HCT116 (cell line): Measurements from ENCODE around the gene ARHGEF37. TPM values are rescaled to one million over a fixed set of nuclear protein-coding genes. Genes with fewer than 3 reads are reported as not detected.
A peak's percentile ranks its signal among the peaks of the same experiment; 100 is the strongest.

Source experiments
- ATAC-seq: fragments of 200-7000 bp; cut with Tn5 transposase; 2 replicates; pipeline ENCODE4 v1.9.1; 2020; ENCODE audit warnings: mild to moderate bottlenecking, moderate library complexity
- BruUV-seq: library from RNA; stranded (reverse); fragments of 400-500 nt; replicated peaks from 2 replicates; lab custom pipeline; 2021; lab: Mats Ljungman, UMichigan
- CTCF ChIA-PET: fragments of 300-600 bp; sonication (Branson Sonifier 250); formaldehyde crosslinking; loops from one replicate; lab custom pipeline; 2021; ENCODE audit warnings: antibody characterized with exemption; lab: Charles Lee
- POLR2A ChIA-PET: fragments of 300-600, 350-600 bp; sonication (Branson Sonifier 250); formaldehyde crosslinking; loops from one replicate; lab custom pipeline; 2021; ENCODE audit warnings: antibody characterized with exemption; lab: Charles Lee
- RAD21 ChIA-PET, 2 experiments: fragments of 300-600 bp; sonication (Branson Sonifier 250); formaldehyde crosslinking; loops; one replicate each; lab custom pipeline; 2023; ENCODE audit warnings: low total read pairs in 2 of 2; ENCODE audit not compliant: uncharacterized antibody in 2 of 2, unreplicated experiment in 2 of 2, low non-redundant PET in 1 of 2; lab: Charles Lee
- DNase-seq: peaks from one replicate; pipeline ENCODE4 v3.0.0-alpha.2; 2010; ENCODE audit warnings: low read depth, low spot score
- H2AFZ ChIP-seq: fragments of 200-600 bp; shearing (Covaris generic), sonication (generic); 2 replicates; pipeline ENCODE4 v1.6.1; 2017; ENCODE audit warnings: low read depth, mixed run types, mixed read lengths, antibody characterized with exemption, low read length; ENCODE audit not compliant: poor library complexity, severe bottlenecking
- H3K27ac ChIP-seq: 2 replicates; pipeline ENCODE4 v1.5.1; 2012; ENCODE audit warnings: low read depth, low read length
- H3K27me3 ChIP-seq: fragments of 200-600 bp; sonication (generic); 2 replicates; pipeline ENCODE4 v1.6.1; 2016; ENCODE audit warnings: mixed run types, low read length, mixed read lengths; ENCODE audit not compliant: insufficient read depth
- H3K36me3 ChIP-seq, 2 experiments: fragments of 200-500 bp in 1 of 2; fragments of 200-600 bp in 1 of 2; sonication (Bioruptor generic) in 1 of 2; sonication (generic) in 1 of 2; 2 replicates each; pipeline versions ENCODE4 v1.5.1 to v1.6.1; 2014 to 2016; ENCODE audit warnings: low read length in 2 of 2, inconsistent platforms in 1 of 2, mixed read lengths in 1 of 2, mixed run types in 1 of 2; ENCODE audit not compliant: insufficient read depth in 2 of 2, control insufficient read depth in 1 of 2
- H3K4me1 ChIP-seq, 2 experiments: fragments of 200-600 bp in 1 of 2; sonication (generic) in 1 of 2; 2 replicates each; pipeline versions ENCODE4 v1.5.1 to v1.6.1; 2012 to 2017; ENCODE audit warnings: low read length in 2 of 2, inconsistent platforms in 1 of 2, mild to moderate bottlenecking in 1 of 2, mixed read lengths in 1 of 2, mixed run types in 1 of 2, moderate library complexity in 1 of 2; ENCODE audit not compliant: insufficient read depth in 2 of 2, control insufficient read depth in 1 of 2
- H3K4me2 ChIP-seq: fragments of 200-600 bp; sonication (generic); 2 replicates; pipeline ENCODE4 v1.6.1; 2017; ENCODE audit warnings: mixed run types, low read length, mixed read lengths
- H3K4me3 ChIP-seq, 2 experiments: fragments of 200-600 bp in 1 of 2; sonication (generic) in 1 of 2; replicated peaks in 1 of 2; 2 replicates each; pipeline ENCODE4 v1.5.1; 2011 to 2016; ENCODE audit warnings: low read length in 2 of 2, control low read depth in 1 of 2, low read depth in 1 of 2, mild to moderate bottlenecking in 1 of 2, mixed read lengths in 1 of 2, mixed run types in 1 of 2
- H3K79me2 ChIP-seq: fragments of 200-600 bp; sonication (generic); 2 replicates; pipeline ENCODE4 v1.6.1; 2017; ENCODE audit warnings: mild to moderate bottlenecking, mixed run types, low read length, moderate library complexity, mixed read lengths; ENCODE audit not compliant: insufficient read depth
- H3K9ac ChIP-seq: fragments of 200-600 bp; sonication (generic); 2 replicates; pipeline ENCODE4 v1.6.1; 2016; ENCODE audit warnings: low read length, mixed read lengths
- H3K9me2 ChIP-seq: fragments of 200-600 bp; sonication (generic), shearing (Covaris generic); 2 replicates; pipeline ENCODE4 v1.6.1; 2017; ENCODE audit warnings: mixed run types, mild to moderate bottlenecking, moderate library complexity; ENCODE audit not compliant: insufficient read depth
- H3K9me3 ChIP-seq, 2 experiments: fragments of 200-500 bp in 1 of 2; fragments of 200-600 bp in 1 of 2; sonication (Bioruptor generic) in 1 of 2; sonication (generic) in 1 of 2; 2 replicates each; pipeline ENCODE4 v1.6.1; 2014 to 2017; ENCODE audit warnings: low read length in 2 of 2, mixed read lengths in 2 of 2, inconsistent platforms in 1 of 2, low read depth in 1 of 2, mild to moderate bottlenecking in 1 of 2, mixed run types in 1 of 2, moderate library complexity in 1 of 2; ENCODE audit not compliant: control insufficient read depth in 1 of 2, insufficient read depth in 1 of 2
- H4K20me1 ChIP-seq: fragments of 200-600 bp; sonication (generic), shearing (Covaris generic); 2 replicates; pipeline ENCODE4 v1.6.1; 2017; ENCODE audit warnings: mixed run types, mild to moderate bottlenecking, moderate library complexity; ENCODE audit not compliant: insufficient read depth
- CEBPB ChIP-seq: IDR thresholded peaks from 2 replicates; pipeline ENCODE4 v1.6.1; 2012; ENCODE audit warnings: low read depth
- ELF1 ChIP-seq: IDR thresholded peaks from 2 replicates; pipeline ENCODE4 v1.6.1; 2012; ENCODE audit warnings: low read depth, borderline replicate concordance
- EZH2phosphoT487 ChIP-seq: fragments of 200-600 bp; IDR thresholded peaks from 2 replicates; pipeline ENCODE4 v1.6.1; 2018; ENCODE audit warnings: antibody characterized with exemption, borderline replicate concordance
- FOSL1 ChIP-seq: IDR thresholded peaks from 2 replicates; pipeline ENCODE4 v1.6.1; 2012; ENCODE audit warnings: low read depth
- JUND ChIP-seq: IDR thresholded peaks from 2 replicates; pipeline ENCODE4 v1.6.1; 2012
- POLR2AphosphoS5 ChIP-seq: IDR thresholded peaks from 2 replicates; pipeline ENCODE4 v1.6.1; 2011; ENCODE audit warnings: mild to moderate bottlenecking, low read depth, low read length, moderate library complexity
- SIN3A ChIP-seq: IDR thresholded peaks from 2 replicates; pipeline ENCODE4 v1.6.1; 2012; ENCODE audit warnings: low read depth
- TCF7L2 ChIP-seq: IDR thresholded peaks from 2 replicates; pipeline ENCODE4 v1.7.0; 2011; ENCODE audit warnings: borderline replicate concordance, inconsistent platforms; ENCODE audit not compliant: insufficient read depth, insufficient read length; ENCODE audit errors: extremely low read depth
- YY1 ChIP-seq: IDR thresholded peaks from 2 replicates; pipeline ENCODE4 v1.6.1; 2011; ENCODE audit warnings: low read length, low read depth, moderate library complexity, mild to moderate bottlenecking; ENCODE audit not compliant: insufficient replicate concordance; ENCODE audit errors: extremely low read depth
- ZFX ChIP-seq: fragments of 450-650 bp; IDR thresholded peaks from 2 replicates; pipeline ENCODE4 v1.6.1; 2017
- ZNF274 ChIP-seq: fragments of 200-500 bp; sonication (Bioruptor generic); IDR thresholded peaks from 2 replicates; pipeline ENCODE4 v1.6.1; 2014; ENCODE audit warnings: mild to moderate bottlenecking, low read depth, low read length, inconsistent platforms
- intact Hi-C: fragments of 100-400 bp; cut with micrococcal nuclease; formaldehyde crosslinking; loops from 2 replicates; pipeline ENCODE4 v1.10.0; 2022
- total RNA-seq: library from RNA; stranded (reverse); gene quantifications from one replicate; pipeline ENCODE4 v1.2.1, GENCODE V29; 2021; ENCODE audit not compliant: unreplicated experiment
- TF ChIP-seq, protein P1 (sequence below), 3 experiments: fragments of 200-600 bp in 1 of 3; sonication (generic) in 1 of 3; IDR thresholded peaks in 2 of 3; conservative IDR thresholded peaks in 1 of 3; 2 replicates each; pipeline ENCODE4 v1.5.1; 2012 to 2017; ENCODE audit warnings: low read depth in 2 of 3, low read length in 2 of 3, antibody characterized with exemption in 1 of 3, borderline replicate concordance in 1 of 3, control low read depth in 1 of 3, mild to moderate bottlenecking in 1 of 3, mixed read lengths in 1 of 3, mixed run types in 1 of 3, moderate library complexity in 1 of 3; ENCODE audit not compliant: insufficient read depth in 1 of 3

Gene ARHGEF37
- total RNA-seq, 1 experiment from 2014 or later = 7.0 TPM

DNA sequence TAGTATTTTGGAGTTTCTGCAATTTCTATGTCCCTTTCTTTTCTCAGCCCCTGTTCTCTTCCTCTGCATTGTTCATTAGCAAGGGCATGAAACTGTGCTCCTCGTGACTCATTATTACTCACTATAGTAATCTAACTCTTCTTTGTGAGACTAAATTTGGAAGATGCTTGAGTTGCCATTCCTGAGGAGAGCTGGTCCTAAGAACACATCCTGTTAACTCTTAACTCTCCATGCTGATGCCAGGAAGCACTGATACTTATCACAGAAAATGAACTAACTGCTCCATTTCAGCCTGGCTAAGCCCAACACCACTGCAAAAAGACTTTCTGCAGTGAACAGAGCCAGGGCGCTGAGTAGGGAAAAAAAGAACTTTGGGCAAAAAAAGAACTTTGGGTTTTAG, 19.4 kb upstream of the ARHGEF37 start:
- peak; percentile 79 for ATAC-seq
- Histone ChIP-seq H3K4me1 (peaks cover 43 to 64% of the 10 kb centered on the region in 2 experiments), H3K36me3 (no peaks in the 10 kb centered on the region)
- CTCF ChIA-PET = interaction anchor here (0.9 to 3.2 kb wide), 11 partner anchors 10 to 245 kb away, joined by 3 to 34 read pairs (median 7); partner anchors contain the start of genes CSNK1A1 and PCYOX1L
- intact Hi-C loops = loop anchor here (5.0 to 10.0 kb wide), 3 partner anchors 297 to 830 kb away; no protein-coding TSS in a partner anchor
- TF ChIP-seq YY1 (peak; percentile 77), POLR2AphosphoS5 (peak; percentile 71), SIN3A (no peak), ZFX (no peak), TCF7L2 (peak; percentile 71), JUND (no peak)
- TF ChIP-seq, all 23 proteins: peak for 3
- Histone ChIP-seq H4K20me1 (no peaks in the 10 kb centered on the region), H3K4me3 (peak overlapping the region; percentile 28 to 50), H3K9ac (peak overlapping the region; percentile 57), H3K79me2 (no peaks in the 10 kb centered on the region), H2AFZ (no peak overlapping the region), H3K4me2 (peak overlapping the region; percentile 75), H3K27ac (peak overlapping the region; percentile 89), H3K27me3 (no peaks in the 10 kb centered on the region), H3K9me2 (no peaks in the 10 kb centered on the region), H3K9me3 (no peaks in the 10 kb centered on the region)
- peak; percentile 95 for DNase-seq
- no TSS peak for BruUV-seq
- RAD21 ChIA-PET = interaction anchor here (1.0 to 1.5 kb wide), 4 partner anchors 10 to 247 kb away, joined by 3 to 5 read pairs (median 4); partner anchors contain the start of gene CSNK1A1 (in 1 of the 2)
- POLR2A ChIA-PET = interaction anchor here (0.9 to 4.0 kb wide), 9 partner anchors 11 to 121 kb away, joined by 3 to 56 read pairs (median 4); partner anchors contain the start of genes ARHGEF37 and CSNK1A1

GRCh38 chr5:149563466-149563865, 17.8 kb upstream of the ARHGEF37 start:
- Histone ChIP-seq H3K27me3 (no peaks in the 10 kb centered on the region), H3K36me3 (no peaks in the 10 kb centered on the region), H3K4me2 (peak overlapping the region; percentile 73), H3K9me2 (no peaks in the 10 kb centered on the region), H4K20me1 (no peaks in the 10 kb centered on the region), H3K9me3 (no peaks in the 10 kb centered on the region), H3K4me1 (peaks cover 43 to 60% of the 10 kb centered on the region in 2 experiments), H3K27ac (peak overlapping the region; percentile 89), H3K79me2 (no peaks in the 10 kb centered on the region), H3K9ac (peak overlapping the region; percentile 52), H2AFZ (peak overlapping the region; percentile 64), H3K4me3 (peak overlapping the region in 1 of 2 experiments; percentile 36; a peak in 1 of 4 replicates)
- TF ChIP-seq EZH2phosphoT487 = no peak
- no peak for TF ChIP-seq CEBPB
- no peak for TF ChIP-seq FOSL1
- TF ChIP-seq, protein P1, sequence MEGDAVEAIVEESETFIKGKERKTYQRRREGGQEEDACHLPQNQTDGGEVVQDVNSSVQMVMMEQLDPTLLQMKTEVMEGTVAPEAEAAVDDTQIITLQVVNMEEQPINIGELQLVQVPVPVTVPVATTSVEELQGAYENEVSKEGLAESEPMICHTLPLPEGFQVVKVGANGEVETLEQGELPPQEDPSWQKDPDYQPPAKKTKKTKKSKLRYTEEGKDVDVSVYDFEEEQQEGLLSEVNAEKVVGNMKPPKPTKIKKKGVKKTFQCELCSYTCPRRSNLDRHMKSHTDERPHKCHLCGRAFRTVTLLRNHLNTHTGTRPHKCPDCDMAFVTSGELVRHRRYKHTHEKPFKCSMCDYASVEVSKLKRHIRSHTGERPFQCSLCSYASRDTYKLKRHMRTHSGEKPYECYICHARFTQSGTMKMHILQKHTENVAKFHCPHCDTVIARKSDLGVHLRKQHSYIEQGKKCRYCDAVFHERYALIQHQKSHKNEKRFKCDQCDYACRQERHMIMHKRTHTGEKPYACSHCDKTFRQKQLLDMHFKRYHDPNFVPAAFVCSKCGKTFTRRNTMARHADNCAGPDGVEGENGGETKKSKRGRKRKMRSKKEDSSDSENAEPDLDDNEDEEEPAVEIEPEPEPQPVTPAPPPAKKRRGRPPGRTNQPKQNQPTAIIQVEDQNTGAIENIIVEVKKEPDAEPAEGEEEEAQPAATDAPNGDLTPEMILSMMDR (IDR thresholded peaks at IDR 0.05 in 2 of 3, conservative IDR thresholded peaks at IDR 0.05 in 1 of 3; ENCODE audit: borderline replicate concordance in 1 of 3, insufficient read depth in 1 of 3, low read depth in 2 of 3, low read length in 2 of 3) = no peak
- TF ChIP-seq YY1 = no peak
- TF ChIP-seq ZFX = no peak
- no peak for TF ChIP-seq ELF1
- no peak for TF ChIP-seq ZNF274
- TF ChIP-seq TCF7L2 = no peak
- DNase-seq (no peak), ATAC-seq (0 out of 2 replicates have a peak, but pooled peaks have one; percentile 1)
- intact Hi-C loops = loop anchor here (5.0 to 10.0 kb wide), 3 partner anchors 299 to 831 kb away; no protein-coding TSS in a partner anchor
- ChIA-PET POLR2A (interaction anchor here (1.0 to 4.0 kb wide), 7 partner anchors 13 to 217 kb away, joined by 3 to 56 read pairs (median 8); partner anchors contain the start of genes ARHGEF37 and CSNK1A1), RAD21 (interaction anchor here (0.6 to 1.0 kb wide), 2 partner anchors 116 to 118 kb away, joined by 4 read pairs; no protein-coding TSS in a partner anchor), CTCF (interaction anchor here (1.0 to 3.2 kb wide), 9 partner anchors 11 to 196 kb away, joined by 5 to 34 read pairs (median 10); partner anchors contain the start of gene CSNK1A1)
- no TSS peak for BruUV-seq
